Endothelial cell of umbilical vein (primary cell): ENCODE results near the gene MAPK8IP3. TPM values are rescaled to one million over a fixed set of nuclear protein-coding genes. Genes with fewer than 3 reads are reported as not detected.

Experiments used
- BruUV-seq: library from RNA; stranded (reverse); fragments of 400-500 nt; replicated peaks from 2 replicates; lab custom pipeline; 2021; lab: Mats Ljungman, UMichigan
- CTCF ChIA-PET: fragments of 300-600, 350-600 bp; sonication (Branson Sonifier 250); formaldehyde crosslinking; loops from one replicate; lab custom pipeline; 2021; ENCODE audit warnings: antibody characterized with exemption, inconsistent platforms; lab: Charles Lee
- POLR2A ChIA-PET: fragments of 300-600, 350-600 bp; sonication (Branson Sonifier 250); formaldehyde crosslinking; loops from one replicate; lab custom pipeline; 2021; ENCODE audit warnings: antibody characterized with exemption, inconsistent platforms; lab: Charles Lee
- DNase-seq: peaks from one replicate; pipeline ENCODE4 v3.0.0-alpha.2; 2011; ENCODE audit warnings: low read depth, low spot score
- FAIRE-seq: peaks from 2 replicates; lab custom pipeline; 2011; peaks lifted over from hg19 to GRCh38; lab: Jason Lieb, UNC
- H2AFZ ChIP-seq: 2 replicates; pipeline ENCODE4 v1.6.0; 2012; ENCODE audit warnings: low read depth, low read length, control low read depth, inconsistent platforms
- H3K27ac ChIP-seq: 2 replicates; pipeline ENCODE4 v1.5.1; 2011; ENCODE audit warnings: low read depth, mild to moderate bottlenecking, control low read depth, low read length, moderate library complexity; ENCODE audit not compliant: insufficient read depth
- H3K27me3 ChIP-seq, 2 experiments: 2 replicates each; pipeline versions ENCODE4 v1.6.0 to v1.6.1; 2011; ENCODE audit warnings: low read length in 2 of 2, mixed read lengths in 1 of 2; ENCODE audit not compliant: control insufficient read depth in 2 of 2, insufficient read depth in 2 of 2
- H3K36me3 ChIP-seq, 2 experiments: 2 replicates in 1 of 2; 3 replicates in 1 of 2; pipeline ENCODE4 v1.5.1; 2011; ENCODE audit warnings: low read length in 2 of 2, mild to moderate bottlenecking in 1 of 2, moderate library complexity in 1 of 2; ENCODE audit not compliant: control insufficient read depth in 2 of 2, insufficient read depth in 2 of 2; ENCODE audit errors: extremely low read depth in 1 of 2
- H3K4me1 ChIP-seq: 3 replicates; pipeline ENCODE4 v1.5.1; 2011; ENCODE audit warnings: mild to moderate bottlenecking, low read length; ENCODE audit not compliant: control insufficient read depth, insufficient read depth; ENCODE audit errors: extremely low read depth
- H3K4me2 ChIP-seq: 2 replicates; pipeline ENCODE4 v1.6.1; 2011; ENCODE audit warnings: low read length, control low read depth, mixed read lengths; ENCODE audit not compliant: insufficient read depth
- H3K4me3 ChIP-seq, 3 experiments: fragments of 200-600 bp in 1 of 3; sonication (generic), shearing (Covaris generic) in 1 of 3; replicated peaks in 1 of 3; 2 replicates each; pipeline ENCODE4 v1.5.1; 2011 to 2016; ENCODE audit warnings: control low read depth in 3 of 3, low read length in 3 of 3, mild to moderate bottlenecking in 2 of 3, inconsistent platforms in 1 of 3, low read depth in 1 of 3, moderate library complexity in 1 of 3; ENCODE audit not compliant: insufficient read depth in 1 of 3
- H3K79me2 ChIP-seq: 2 replicates; pipeline ENCODE4 v1.6.0; 2012; ENCODE audit warnings: low read length, inconsistent platforms; ENCODE audit not compliant: control insufficient read depth, insufficient read depth
- H3K9ac ChIP-seq: replicated peaks from 2 replicates; pipeline ENCODE3; 2011; ENCODE audit warnings: low read length, control low read depth; ENCODE audit not compliant: insufficient read depth; ENCODE audit errors: extremely low read depth
- H3K9me1 ChIP-seq: replicated peaks from 3 replicates; pipeline ENCODE4 v1.6.0; 2011; ENCODE audit warnings: mild to moderate bottlenecking, low read length; ENCODE audit not compliant: control insufficient read depth, insufficient read depth; ENCODE audit errors: extremely low read depth
- H3K9me3 ChIP-seq: replicated peaks from 2 replicates; pipeline ENCODE4 v1.5.1; 2012; ENCODE audit warnings: low read length, inconsistent platforms; ENCODE audit not compliant: control insufficient read depth, insufficient read depth
- H4K20me1 ChIP-seq: replicated peaks from 2 replicates; pipeline ENCODE3; 2011; ENCODE audit warnings: mild to moderate bottlenecking, low read length; ENCODE audit not compliant: control insufficient read depth, insufficient read depth; ENCODE audit errors: extremely low read depth
- EZH2 ChIP-seq: IDR thresholded peaks from 2 replicates; pipeline ENCODE4 v1.6.1; 2012; ENCODE audit warnings: borderline replicate concordance, low read depth, mild to moderate bottlenecking, moderate library complexity, low read length, inconsistent platforms; ENCODE audit not compliant: severe bottlenecking
- FOS ChIP-seq: IDR thresholded peaks from 2 replicates; pipeline ENCODE4 v1.6.1; 2011; ENCODE audit warnings: mild to moderate bottlenecking, low read length, moderate library complexity, borderline replicate concordance; ENCODE audit not compliant: insufficient read depth
- GATA2 ChIP-seq: IDR thresholded peaks from 2 replicates; pipeline ENCODE4 v1.7.0; 2011; ENCODE audit warnings: low read depth, mild to moderate bottlenecking, moderate library complexity, mixed read lengths, low read length; ENCODE audit not compliant: insufficient read length, insufficient read depth
- JUN ChIP-seq: IDR thresholded peaks from 2 replicates; pipeline ENCODE4 v1.6.1; 2011; ENCODE audit warnings: borderline replicate concordance, low read depth; ENCODE audit not compliant: insufficient read length, insufficient read depth
- MYC ChIP-seq: IDR thresholded peaks from one replicate; pipeline ENCODE4 v1.6.1; 2011; ENCODE audit warnings: mild to moderate bottlenecking, low read depth, low read length
- POLR2A ChIP-seq: IDR thresholded peaks from 2 replicates; pipeline ENCODE4 v1.6.1; 2012; ENCODE audit warnings: low read depth, mild to moderate bottlenecking, control low read depth, low read length
- POLR2AphosphoS5 ChIP-seq: IDR thresholded peaks from 2 replicates; pipeline ENCODE4 v1.6.1; 2012; ENCODE audit warnings: low read depth, mild to moderate bottlenecking, control low read depth, low read length, moderate library complexity; ENCODE audit not compliant: insufficient read depth
- dilution Hi-C: fragments of 300-500 bp; cut with MboI; formaldehyde crosslinking; loops from one replicate; pipeline ENCODE4 v1.15.0; 2019; ENCODE audit warnings: low sequenced_read_pairs; ENCODE audit not compliant: extremely low pct_ligation_motif_present
- intact Hi-C: fragments of 100-400 bp; cut with micrococcal nuclease; formaldehyde crosslinking; loops from one replicate; pipeline ENCODE4 v1.10.0; 2022
- polyA plus RNA-seq, 4 experiments: library from polyadenylated mRNA; depleted of rRNA in 3 of 4; stranded (reverse) in 3 of 4; unstranded in 1 of 4; fragments of >200 nt; gene quantifications; 2 replicates each; pipeline versions ENCODE4 v1.2.1 to v1.2.3, GENCODE V29; 2011 to 2012; ENCODE audit warnings: missing spikeins in 1 of 4
- total RNA-seq: library from RNA; stranded (reverse); gene quantifications from 2 replicates; pipeline ENCODE4 v1.2.3, GENCODE V29; 2021
- TF ChIP-seq, protein P1 (sequence below), 2 donors: IDR thresholded peaks; 1 replicate in 1 of 2; 2 replicates in 1 of 2; pipeline ENCODE4 v1.5.1; 2011; ENCODE audit warnings: low read length in 2 of 2, mild to moderate bottlenecking in 2 of 2, moderate library complexity in 2 of 2, control low read depth in 1 of 2, inconsistent platforms in 1 of 2, low read depth in 1 of 2; ENCODE audit not compliant: insufficient read depth in 1 of 2; ENCODE audit errors: extremely low read depth in 1 of 2
- TF ChIP-seq, protein P2 (sequence below): IDR thresholded peaks from 2 replicates; pipeline ENCODE4 v1.6.1; 2011; ENCODE audit not compliant: insufficient read depth, insufficient read length

The MAPK8IP3 gene
- total and polyA plus RNA-seq, 2 donors (not counting 3 experiments of a cell fraction or from before 2014, with no cell fraction given): 40.7 to 92.2 TPM

DNA sequence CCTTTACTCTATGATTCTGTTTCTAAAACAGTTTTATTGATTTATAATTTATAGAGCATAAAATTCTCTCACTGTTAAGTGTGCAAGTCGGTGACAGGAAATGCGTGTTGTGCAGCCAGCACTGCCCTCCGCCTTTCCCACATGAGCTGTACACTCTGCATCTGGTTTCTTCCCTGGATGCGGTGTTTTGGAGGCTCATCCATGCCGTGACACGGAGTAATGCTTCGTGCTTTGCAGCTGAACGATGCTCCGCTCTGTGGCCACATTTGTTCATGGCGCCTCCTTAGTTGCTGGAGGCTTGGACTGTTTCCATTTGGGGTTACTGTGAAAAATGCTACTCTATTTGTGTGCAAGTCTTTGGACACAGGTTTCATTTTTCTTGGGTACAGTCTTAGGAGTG is 94.7 kb downstream of the MAPK8IP3 start:
- intact Hi-C loops: no loop called here
- dilution Hi-C loops: no loop called here
- ChIA-PET POLR2A (no interaction called here), CTCF (interaction anchor here (1.5 kb wide), 1 partner anchor 12 kb away, joined by 3 read pairs; no protein-coding TSS in a partner anchor)
- Histone ChIP-seq H3K9me3 (no peaks in the 10 kb centered on the region), H3K36me3 (peaks cover 0 to 2% of the 10 kb centered on the region in 2 experiments), H3K4me2 (no peak overlapping the region), H3K27me3 (no peaks in the 10 kb centered on the region), H3K27ac (no peak overlapping the region), H3K4me3 (no peak overlapping the region), H3K9me1 (no peaks in the 10 kb centered on the region), H3K9ac (no peak overlapping the region), H3K4me1 (no peaks in the 10 kb centered on the region), H3K79me2 (no peaks in the 10 kb centered on the region), H4K20me1 (no peaks in the 10 kb centered on the region), H2AFZ (no peak overlapping the region)
- no peak for DNase-seq
- FAIRE-seq: no peak
- no TSS peak for BruUV-seq
- TF ChIP-seq, protein P1, sequence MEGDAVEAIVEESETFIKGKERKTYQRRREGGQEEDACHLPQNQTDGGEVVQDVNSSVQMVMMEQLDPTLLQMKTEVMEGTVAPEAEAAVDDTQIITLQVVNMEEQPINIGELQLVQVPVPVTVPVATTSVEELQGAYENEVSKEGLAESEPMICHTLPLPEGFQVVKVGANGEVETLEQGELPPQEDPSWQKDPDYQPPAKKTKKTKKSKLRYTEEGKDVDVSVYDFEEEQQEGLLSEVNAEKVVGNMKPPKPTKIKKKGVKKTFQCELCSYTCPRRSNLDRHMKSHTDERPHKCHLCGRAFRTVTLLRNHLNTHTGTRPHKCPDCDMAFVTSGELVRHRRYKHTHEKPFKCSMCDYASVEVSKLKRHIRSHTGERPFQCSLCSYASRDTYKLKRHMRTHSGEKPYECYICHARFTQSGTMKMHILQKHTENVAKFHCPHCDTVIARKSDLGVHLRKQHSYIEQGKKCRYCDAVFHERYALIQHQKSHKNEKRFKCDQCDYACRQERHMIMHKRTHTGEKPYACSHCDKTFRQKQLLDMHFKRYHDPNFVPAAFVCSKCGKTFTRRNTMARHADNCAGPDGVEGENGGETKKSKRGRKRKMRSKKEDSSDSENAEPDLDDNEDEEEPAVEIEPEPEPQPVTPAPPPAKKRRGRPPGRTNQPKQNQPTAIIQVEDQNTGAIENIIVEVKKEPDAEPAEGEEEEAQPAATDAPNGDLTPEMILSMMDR (IDR thresholded peaks at IDR 0.05; ENCODE audit: extremely low read depth in 1 of 2, insufficient read depth in 1 of 2, low read depth in 1 of 2, low read length in 2 of 2): no peak
- TF ChIP-seq JUN (no peak), POLR2A (no peak), FOS (no peak), POLR2AphosphoS5 (no peak), GATA2 (no peak), MYC (no peak), EZH2 (no peak)
- TF ChIP-seq, protein P2, sequence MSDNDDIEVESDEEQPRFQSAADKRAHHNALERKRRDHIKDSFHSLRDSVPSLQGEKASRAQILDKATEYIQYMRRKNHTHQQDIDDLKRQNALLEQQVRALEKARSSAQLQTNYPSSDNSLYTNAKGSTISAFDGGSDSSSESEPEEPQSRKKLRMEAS: no peak
